AG09319 (cell line): Measurements from ENCODE around the gene TIGD3.

Source experiments
- DNase-seq: peaks from one replicate; pipeline ENCODE4 v3.0.0-alpha.2; 2010; ENCODE audit warnings: low read depth; ENCODE audit errors: extremely low read depth
- TF ChIP-seq, protein P1 (sequence below): IDR thresholded peaks from 2 replicates; pipeline ENCODE4 v1.5.1; 2011; ENCODE audit warnings: low read depth, mild to moderate bottlenecking, inconsistent platforms, low read length, moderate library complexity

Gene TIGD3

DNA sequence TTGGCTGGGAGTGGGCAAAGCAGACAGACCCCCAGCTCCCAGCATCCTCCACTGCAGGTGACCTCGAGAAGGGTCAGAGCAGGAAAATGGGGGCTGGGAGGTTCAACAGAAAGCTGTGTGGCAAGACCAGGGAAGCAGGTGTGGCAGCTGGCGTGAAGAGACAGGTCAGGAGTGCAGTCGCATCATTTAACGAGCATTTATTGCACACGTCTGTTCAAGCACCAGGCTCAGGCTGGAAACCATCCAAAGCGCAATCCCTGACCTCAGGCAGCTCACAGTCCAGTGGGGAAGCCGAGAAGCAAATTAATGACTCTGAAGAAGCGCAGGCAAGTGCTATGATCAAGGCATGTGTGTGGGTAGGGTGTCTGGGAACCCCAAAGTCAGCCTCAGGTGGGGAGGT is 20.5 kb downstream of the TIGD3 start:
- no peak for DNase-seq

DNA sequence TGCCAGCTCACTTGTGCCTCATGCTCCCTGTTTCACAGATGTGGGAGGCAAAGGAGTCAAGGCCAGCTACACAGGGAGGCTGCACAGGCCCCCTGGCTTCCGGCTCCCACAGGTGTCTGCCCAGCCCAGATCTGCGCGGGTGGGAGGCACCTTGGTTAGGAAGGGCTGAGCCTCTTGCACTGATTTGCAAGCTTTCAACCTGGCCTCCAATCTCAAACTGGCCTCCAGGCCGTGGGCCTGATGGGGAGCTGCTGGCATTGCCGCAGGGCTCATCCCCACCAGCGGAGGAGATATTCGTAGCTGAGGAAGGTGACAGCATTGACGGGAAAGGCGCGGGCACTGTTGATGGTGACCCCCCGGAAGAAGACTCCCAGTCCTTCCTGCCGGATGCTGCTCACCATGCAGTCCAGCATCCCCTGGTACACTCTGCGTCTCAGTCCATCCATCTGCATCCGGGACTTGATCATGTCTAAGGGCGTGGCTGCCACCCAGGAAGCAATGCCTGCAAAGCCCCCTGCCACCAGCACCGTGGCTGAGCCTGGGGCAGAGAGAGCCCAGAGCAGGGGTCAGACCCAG is 21.7 kb downstream of the TIGD3 start:
- DNase-seq = no peak
- TF ChIP-seq, protein P1, sequence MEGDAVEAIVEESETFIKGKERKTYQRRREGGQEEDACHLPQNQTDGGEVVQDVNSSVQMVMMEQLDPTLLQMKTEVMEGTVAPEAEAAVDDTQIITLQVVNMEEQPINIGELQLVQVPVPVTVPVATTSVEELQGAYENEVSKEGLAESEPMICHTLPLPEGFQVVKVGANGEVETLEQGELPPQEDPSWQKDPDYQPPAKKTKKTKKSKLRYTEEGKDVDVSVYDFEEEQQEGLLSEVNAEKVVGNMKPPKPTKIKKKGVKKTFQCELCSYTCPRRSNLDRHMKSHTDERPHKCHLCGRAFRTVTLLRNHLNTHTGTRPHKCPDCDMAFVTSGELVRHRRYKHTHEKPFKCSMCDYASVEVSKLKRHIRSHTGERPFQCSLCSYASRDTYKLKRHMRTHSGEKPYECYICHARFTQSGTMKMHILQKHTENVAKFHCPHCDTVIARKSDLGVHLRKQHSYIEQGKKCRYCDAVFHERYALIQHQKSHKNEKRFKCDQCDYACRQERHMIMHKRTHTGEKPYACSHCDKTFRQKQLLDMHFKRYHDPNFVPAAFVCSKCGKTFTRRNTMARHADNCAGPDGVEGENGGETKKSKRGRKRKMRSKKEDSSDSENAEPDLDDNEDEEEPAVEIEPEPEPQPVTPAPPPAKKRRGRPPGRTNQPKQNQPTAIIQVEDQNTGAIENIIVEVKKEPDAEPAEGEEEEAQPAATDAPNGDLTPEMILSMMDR = no peak

More for the DNA sequence above, 20.5 kb downstream of the TIGD3 start:
- TF ChIP-seq, protein P1 = no peak

GRCh38 chr11:65377036-65377435 is 22.5 kb downstream of the TIGD3 start:
- no peak for DNase-seq
- TF ChIP-seq, protein P1 = no peak

DNA sequence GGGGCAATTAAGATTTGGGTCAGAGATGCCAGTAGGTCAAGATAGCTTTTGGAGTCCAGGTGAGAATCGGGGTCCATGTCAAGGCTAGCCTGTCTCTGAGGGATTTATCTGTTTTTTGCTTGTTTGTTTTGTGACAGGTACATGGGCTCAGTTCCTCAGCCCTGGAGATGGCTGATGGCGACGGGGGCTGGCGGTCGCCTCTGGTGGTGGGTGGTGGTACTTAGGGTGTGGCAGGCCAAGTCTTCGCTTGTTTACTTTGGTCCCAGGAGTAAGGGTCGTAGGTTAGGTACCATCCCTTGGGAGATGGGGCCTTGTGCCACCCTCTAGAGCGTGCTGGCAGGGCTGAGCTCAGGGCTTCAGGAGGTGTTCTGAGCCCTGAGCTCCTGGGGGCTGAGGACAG is 23.2 kb downstream of the TIGD3 start:
- TF ChIP-seq, protein P1 = no peak
- no peak for DNase-seq

GRCh38 chr11:65378208-65378927 is 23.8 kb downstream of the TIGD3 start:
- DNase-seq = no peak
- TF ChIP-seq, protein P1 = no peak

DNA sequence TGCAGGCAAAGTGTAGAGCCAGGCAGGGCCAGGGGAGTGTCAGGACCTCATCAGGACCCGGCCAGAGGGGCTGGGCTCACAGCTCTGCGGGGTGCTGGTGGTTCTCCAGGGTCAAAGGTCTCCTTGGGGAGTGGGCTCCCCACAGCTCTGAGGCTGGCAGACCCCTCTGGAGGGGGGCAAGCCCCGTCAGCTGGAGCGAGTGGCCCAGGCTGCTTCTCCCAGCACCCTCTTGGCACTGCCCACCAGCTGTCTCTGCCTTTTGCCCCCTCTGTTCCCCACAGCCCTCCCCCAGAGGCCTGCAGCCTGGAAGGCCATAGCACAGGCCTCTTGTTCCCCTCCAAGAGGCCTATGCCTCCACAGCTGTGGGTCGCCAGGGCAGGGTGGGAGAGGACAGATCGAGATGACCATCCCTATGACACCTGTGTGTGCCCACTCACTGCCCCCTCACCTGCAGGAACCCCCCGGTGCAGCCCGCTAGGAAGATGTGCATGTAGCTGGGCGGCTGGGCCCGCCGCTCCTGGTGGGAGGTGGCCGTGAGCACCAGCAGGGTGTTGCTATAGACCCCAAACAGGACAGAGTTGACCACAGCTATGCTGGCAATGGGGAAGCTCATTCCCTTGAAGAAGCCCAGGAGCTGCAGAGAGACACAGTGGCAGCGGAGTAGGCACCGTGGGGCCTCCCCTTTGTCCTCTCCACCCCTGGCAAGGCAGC is 24.5 kb downstream of the TIGD3 start:
- TF ChIP-seq, protein P1 = no peak
- no peak for DNase-seq
